Liver (tissue), 9 donors: ENCODE measurements around the gene FAM9C. TPM values are rescaled to one million over a fixed set of nuclear protein-coding genes. Genes with fewer than 3 reads are reported as not detected.

Experiments used
- DNase-seq: peaks from one replicate; pipeline ENCODE4 v3.0.0-alpha.2; 2017; ENCODE audit warnings: low spot score
- H3K27ac ChIP-seq, 2 donors: one replicate each; pipeline ENCODE4 v1.7.0; 2013; ENCODE audit warnings: inconsistent platforms in 2 of 2, low read length in 2 of 2, control low read depth in 1 of 2, low read depth in 1 of 2, mild to moderate bottlenecking in 1 of 2
- H3K27me3 ChIP-seq, 4 donors: one replicate each; pipeline versions ENCODE4 v1.6.1 to v1.7.0; 2013; ENCODE audit warnings: low read length in 3 of 4, inconsistent platforms in 1 of 4, mild to moderate bottlenecking in 1 of 4, moderate library complexity in 1 of 4; ENCODE audit not compliant: control insufficient read depth in 4 of 4, insufficient read depth in 4 of 4
- H3K36me3 ChIP-seq, 4 donors: one replicate each; pipeline versions ENCODE4 v1.6.1 to v1.7.0; 2013; ENCODE audit warnings: low read length in 3 of 4, mild to moderate bottlenecking in 3 of 4, low read depth in 1 of 4, moderate library complexity in 1 of 4; ENCODE audit not compliant: control insufficient read depth in 4 of 4, insufficient read depth in 3 of 4
- H3K4me1 ChIP-seq, 4 donors: one replicate each; pipeline versions ENCODE4 v1.6.1 to v1.7.0; 2013; ENCODE audit warnings: low read length in 3 of 4, mild to moderate bottlenecking in 3 of 4, moderate library complexity in 1 of 4; ENCODE audit not compliant: control insufficient read depth in 4 of 4, insufficient read depth in 4 of 4
- H3K4me3 ChIP-seq, 3 donors: one replicate each; pipeline versions ENCODE4 v1.6.1 to v1.7.0; 2013; ENCODE audit warnings: low read length in 3 of 3, control low read depth in 1 of 3, low read depth in 1 of 3, mild to moderate bottlenecking in 1 of 3
- H3K9ac ChIP-seq, 2 donors: one replicate each; pipeline ENCODE4 v1.7.0; 2013; ENCODE audit warnings: low read length in 2 of 2, mild to moderate bottlenecking in 2 of 2, moderate library complexity in 2 of 2, control low read depth in 1 of 2, low read depth in 1 of 2
- H3K9me3 ChIP-seq, 4 donors: one replicate each; pipeline versions ENCODE4 v1.6.1 to v1.7.0; 2013; ENCODE audit warnings: low read length in 3 of 4; ENCODE audit not compliant: control insufficient read depth in 4 of 4
- EGR1 ChIP-seq, 2 donors: IDR thresholded peaks; 2 replicates each; pipeline ENCODE4 v1.6.1; 2016 to 2018; ENCODE audit warnings: antibody characterized with exemption in 2 of 2, low read depth in 2 of 2
- FOXA1 ChIP-seq: IDR thresholded peaks from 2 replicates; pipeline ENCODE4 v1.6.1; 2016; ENCODE audit warnings: antibody characterized with exemption
- FOXA2 ChIP-seq: IDR thresholded peaks from 2 replicates; pipeline ENCODE4 v1.6.1; 2016; ENCODE audit warnings: antibody characterized with exemption
- GABPA ChIP-seq, 2 donors: IDR thresholded peaks in 1 of 2; conservative IDR thresholded peaks in 1 of 2; 2 replicates each; pipeline ENCODE4 v1.6.1; 2016; ENCODE audit warnings: antibody characterized with exemption in 2 of 2, mild to moderate bottlenecking in 1 of 2, moderate library complexity in 1 of 2
- HNF4A ChIP-seq, 2 donors: conservative IDR thresholded peaks; 2 replicates each; pipeline ENCODE4 v1.6.1; 2016; ENCODE audit warnings: antibody characterized with exemption in 2 of 2, mild to moderate bottlenecking in 2 of 2
- HNF4G ChIP-seq: IDR thresholded peaks from 2 replicates; pipeline ENCODE4 v1.6.1; 2016; ENCODE audit warnings: antibody characterized with exemption
- JUND ChIP-seq, 2 donors: IDR thresholded peaks; 2 replicates each; pipeline ENCODE4 v1.6.1; 2016; ENCODE audit warnings: antibody characterized with exemption in 2 of 2
- NR2F2 ChIP-seq: IDR thresholded peaks from 2 replicates; pipeline ENCODE4 v1.6.1; 2016; ENCODE audit warnings: antibody characterized with exemption
- RAD21 ChIP-seq, 2 donors: IDR thresholded peaks; 2 replicates each; pipeline ENCODE4 v1.6.1; 2016; ENCODE audit warnings: antibody characterized with exemption in 2 of 2, mild to moderate bottlenecking in 2 of 2
- RXRA ChIP-seq, 2 donors: IDR thresholded peaks; 2 replicates each; pipeline ENCODE4 v1.6.1; 2017 to 2018; ENCODE audit warnings: antibody characterized with exemption in 2 of 2, mild to moderate bottlenecking in 1 of 2
- SP1 ChIP-seq: IDR thresholded peaks from 2 replicates; pipeline ENCODE4 v1.6.1; 2018; ENCODE audit warnings: antibody characterized with exemption, mild to moderate bottlenecking
- TAF1 ChIP-seq: conservative IDR thresholded peaks from 2 replicates; pipeline ENCODE4 v1.6.1; 2016; ENCODE audit warnings: antibody characterized with exemption, mild to moderate bottlenecking
- YY1 ChIP-seq: IDR thresholded peaks from 2 replicates; pipeline ENCODE4 v1.6.1; 2016; ENCODE audit warnings: antibody characterized with exemption, mild to moderate bottlenecking
- WGBS: extraction: QIAGEN DNeasy Blood & Tissue Kit; methylation state at CpG from one replicate; pipeline ENCODE4 v1.1.7; 2013; 5-methylcytosine and 5-hydroxymethylcytosine counted together
- polyA plus RNA-seq, 2 donors: library from polyadenylated mRNA; stranded (reverse) in 1 of 2; unstranded in 1 of 2; fragments of 200-250 nt in 1 of 2; fragments of >200 nt in 1 of 2; fragmentation: Nextera tagmentation in 1 of 2; extraction: Ambion mirVana in 1 of 2; gene quantifications; one replicate each; pipeline versions ENCODE4 v1.2.1 to v1.2.3, GENCODE V29; 2013 to 2015
- total RNA-seq, 2 donors: library from RNA; depleted of rRNA; stranded (reverse); fragments of >200 nt; gene quantifications; one replicate each; pipeline ENCODE4 v1.2.3, GENCODE V29; 2014
- TF ChIP-seq, protein P1 (sequence below): IDR thresholded peaks from 2 replicates; pipeline ENCODE4 v1.6.1; 2016; ENCODE audit warnings: antibody characterized with exemption, mild to moderate bottlenecking
- TF ChIP-seq, protein P2 (sequence below): IDR thresholded peaks from 2 replicates; pipeline ENCODE4 v1.6.1; 2016; ENCODE audit warnings: antibody characterized with exemption
- TF ChIP-seq, protein P3 (sequence below): IDR thresholded peaks from 2 replicates; pipeline ENCODE4 v1.6.1; 2016; ENCODE audit warnings: antibody characterized with exemption
- TF ChIP-seq, protein P4 (sequence below): fragments of 150-350 bp; IDR thresholded peaks from 2 replicates; pipeline ENCODE4 v1.5.1; 2017; ENCODE audit warnings: improper control_type of control experiment, low read depth, low read length; ENCODE audit not compliant: missing input control
- TF ChIP-seq, protein P5 (sequence below): IDR thresholded peaks from 2 replicates; pipeline ENCODE4 v1.6.1; 2016; ENCODE audit warnings: antibody characterized with exemption
- donor health status: healthy.
- donor health status: healthy.
- donor health status: healthy.
- donor health status: healthy.
- donor health status: healthy.

FAM9C gene
- total and polyA plus RNA-seq, 4 donors, result not detected

DNA sequence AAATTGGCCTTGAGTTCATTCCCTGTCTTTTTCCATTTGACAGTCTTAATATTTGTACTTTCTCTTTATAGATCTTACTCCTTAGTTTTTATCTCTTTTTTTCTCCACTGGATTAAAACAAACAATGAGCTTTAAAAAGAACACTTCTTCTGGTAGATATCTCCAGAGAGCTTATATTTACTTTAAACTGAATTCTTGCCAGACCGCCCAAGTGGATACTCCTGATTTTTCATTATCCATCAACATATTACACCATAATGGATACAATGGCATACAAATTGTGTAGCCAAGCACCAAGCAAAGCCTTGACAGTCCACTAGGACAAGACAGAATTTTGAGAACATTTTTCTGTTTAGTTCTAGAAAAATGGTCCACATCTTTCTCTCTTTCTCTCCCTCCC lies 50.6 kb downstream of the FAM9C start:
- Histone ChIP-seq H3K4me3 (no peak overlapping the region), H3K36me3 (no peaks in the 10 kb centered on the region), H3K27me3 (no peaks in the 10 kb centered on the region), H3K4me1 (peaks cover 4 to 19% (median 17%) of the 10 kb centered on the region in 4 donors), H3K9me3 (no peaks in the 10 kb centered on the region), H3K27ac (no peak overlapping the region), H3K9ac (no peak overlapping the region)
- no peak for TF ChIP-seq TAF1
- TF ChIP-seq NR2F2, result no peak
- TF ChIP-seq EGR1 (IDR thresholded peaks at IDR 0.05; ENCODE audit: low read depth in 2 of 2), result no peak
- no peak for TF ChIP-seq RAD21 (IDR thresholded peaks at IDR 0.05)
- TF ChIP-seq, protein P1, sequence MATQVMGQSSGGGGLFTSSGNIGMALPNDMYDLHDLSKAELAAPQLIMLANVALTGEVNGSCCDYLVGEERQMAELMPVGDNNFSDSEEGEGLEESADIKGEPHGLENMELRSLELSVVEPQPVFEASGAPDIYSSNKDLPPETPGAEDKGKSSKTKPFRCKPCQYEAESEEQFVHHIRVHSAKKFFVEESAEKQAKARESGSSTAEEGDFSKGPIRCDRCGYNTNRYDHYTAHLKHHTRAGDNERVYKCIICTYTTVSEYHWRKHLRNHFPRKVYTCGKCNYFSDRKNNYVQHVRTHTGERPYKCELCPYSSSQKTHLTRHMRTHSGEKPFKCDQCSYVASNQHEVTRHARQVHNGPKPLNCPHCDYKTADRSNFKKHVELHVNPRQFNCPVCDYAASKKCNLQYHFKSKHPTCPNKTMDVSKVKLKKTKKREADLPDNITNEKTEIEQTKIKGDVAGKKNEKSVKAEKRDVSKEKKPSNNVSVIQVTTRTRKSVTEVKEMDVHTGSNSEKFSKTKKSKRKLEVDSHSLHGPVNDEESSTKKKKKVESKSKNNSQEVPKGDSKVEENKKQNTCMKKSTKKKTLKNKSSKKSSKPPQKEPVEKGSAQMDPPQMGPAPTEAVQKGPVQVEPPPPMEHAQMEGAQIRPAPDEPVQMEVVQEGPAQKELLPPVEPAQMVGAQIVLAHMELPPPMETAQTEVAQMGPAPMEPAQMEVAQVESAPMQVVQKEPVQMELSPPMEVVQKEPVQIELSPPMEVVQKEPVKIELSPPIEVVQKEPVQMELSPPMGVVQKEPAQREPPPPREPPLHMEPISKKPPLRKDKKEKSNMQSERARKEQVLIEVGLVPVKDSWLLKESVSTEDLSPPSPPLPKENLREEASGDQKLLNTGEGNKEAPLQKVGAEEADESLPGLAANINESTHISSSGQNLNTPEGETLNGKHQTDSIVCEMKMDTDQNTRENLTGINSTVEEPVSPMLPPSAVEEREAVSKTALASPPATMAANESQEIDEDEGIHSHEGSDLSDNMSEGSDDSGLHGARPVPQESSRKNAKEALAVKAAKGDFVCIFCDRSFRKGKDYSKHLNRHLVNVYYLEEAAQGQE, result no peak
- TF ChIP-seq, protein P2, sequence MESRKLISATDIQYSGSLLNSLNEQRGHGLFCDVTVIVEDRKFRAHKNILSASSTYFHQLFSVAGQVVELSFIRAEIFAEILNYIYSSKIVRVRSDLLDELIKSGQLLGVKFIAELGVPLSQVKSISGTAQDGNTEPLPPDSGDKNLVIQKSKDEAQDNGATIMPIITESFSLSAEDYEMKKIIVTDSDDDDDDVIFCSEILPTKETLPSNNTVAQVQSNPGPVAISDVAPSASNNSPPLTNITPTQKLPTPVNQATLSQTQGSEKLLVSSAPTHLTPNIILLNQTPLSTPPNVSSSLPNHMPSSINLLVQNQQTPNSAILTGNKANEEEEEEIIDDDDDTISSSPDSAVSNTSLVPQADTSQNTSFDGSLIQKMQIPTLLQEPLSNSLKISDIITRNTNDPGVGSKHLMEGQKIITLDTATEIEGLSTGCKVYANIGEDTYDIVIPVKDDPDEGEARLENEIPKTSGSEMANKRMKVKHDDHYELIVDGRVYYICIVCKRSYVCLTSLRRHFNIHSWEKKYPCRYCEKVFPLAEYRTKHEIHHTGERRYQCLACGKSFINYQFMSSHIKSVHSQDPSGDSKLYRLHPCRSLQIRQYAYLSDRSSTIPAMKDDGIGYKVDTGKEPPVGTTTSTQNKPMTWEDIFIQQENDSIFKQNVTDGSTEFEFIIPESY, result no peak
- TF ChIP-seq JUND (IDR thresholded peaks at IDR 0.05), result no peak
- TF ChIP-seq FOXA2, result no peak
- no peak for TF ChIP-seq HNF4A (conservative IDR thresholded peaks at IDR 0.05)
- TF ChIP-seq, protein P3, sequence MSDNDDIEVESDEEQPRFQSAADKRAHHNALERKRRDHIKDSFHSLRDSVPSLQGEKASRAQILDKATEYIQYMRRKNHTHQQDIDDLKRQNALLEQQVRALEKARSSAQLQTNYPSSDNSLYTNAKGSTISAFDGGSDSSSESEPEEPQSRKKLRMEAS, result no peak
- TF ChIP-seq, protein P4, sequence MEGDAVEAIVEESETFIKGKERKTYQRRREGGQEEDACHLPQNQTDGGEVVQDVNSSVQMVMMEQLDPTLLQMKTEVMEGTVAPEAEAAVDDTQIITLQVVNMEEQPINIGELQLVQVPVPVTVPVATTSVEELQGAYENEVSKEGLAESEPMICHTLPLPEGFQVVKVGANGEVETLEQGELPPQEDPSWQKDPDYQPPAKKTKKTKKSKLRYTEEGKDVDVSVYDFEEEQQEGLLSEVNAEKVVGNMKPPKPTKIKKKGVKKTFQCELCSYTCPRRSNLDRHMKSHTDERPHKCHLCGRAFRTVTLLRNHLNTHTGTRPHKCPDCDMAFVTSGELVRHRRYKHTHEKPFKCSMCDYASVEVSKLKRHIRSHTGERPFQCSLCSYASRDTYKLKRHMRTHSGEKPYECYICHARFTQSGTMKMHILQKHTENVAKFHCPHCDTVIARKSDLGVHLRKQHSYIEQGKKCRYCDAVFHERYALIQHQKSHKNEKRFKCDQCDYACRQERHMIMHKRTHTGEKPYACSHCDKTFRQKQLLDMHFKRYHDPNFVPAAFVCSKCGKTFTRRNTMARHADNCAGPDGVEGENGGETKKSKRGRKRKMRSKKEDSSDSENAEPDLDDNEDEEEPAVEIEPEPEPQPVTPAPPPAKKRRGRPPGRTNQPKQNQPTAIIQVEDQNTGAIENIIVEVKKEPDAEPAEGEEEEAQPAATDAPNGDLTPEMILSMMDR, result no peak
- TF ChIP-seq GABPA (IDR thresholded peaks at IDR 0.05 in 1 of 2, conservative IDR thresholded peaks at IDR 0.05 in 1 of 2), result no peak
- TF ChIP-seq RXRA (IDR thresholded peaks at IDR 0.05), result no peak
- TF ChIP-seq, protein P5, sequence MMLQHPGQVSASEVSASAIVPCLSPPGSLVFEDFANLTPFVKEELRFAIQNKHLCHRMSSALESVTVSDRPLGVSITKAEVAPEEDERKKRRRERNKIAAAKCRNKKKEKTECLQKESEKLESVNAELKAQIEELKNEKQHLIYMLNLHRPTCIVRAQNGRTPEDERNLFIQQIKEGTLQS, result no peak
- TF ChIP-seq HNF4G, result no peak
- TF ChIP-seq FOXA1, result no peak
- TF ChIP-seq YY1, result no peak
- no peak for TF ChIP-seq SP1
- WGBS, result 67% methylated on average over 1 of the region's 1 CpG
- DNase-seq, result no peak
